IPS-NIHi11 (cell line): Measurements from ENCODE around the gene NRP1.
"Not testable (repeated sequence)": the region's sequence is repeated elsewhere in the genome, so short reads cannot be mapped to it uniquely, and the experiment has no call there.

Experiments used
- DNase-seq: peaks from one replicate; pipeline ENCODE4 v3.0.0; 2012; ENCODE audit warnings: mixed read lengths, low spot score

Gene NRP1

DNA sequence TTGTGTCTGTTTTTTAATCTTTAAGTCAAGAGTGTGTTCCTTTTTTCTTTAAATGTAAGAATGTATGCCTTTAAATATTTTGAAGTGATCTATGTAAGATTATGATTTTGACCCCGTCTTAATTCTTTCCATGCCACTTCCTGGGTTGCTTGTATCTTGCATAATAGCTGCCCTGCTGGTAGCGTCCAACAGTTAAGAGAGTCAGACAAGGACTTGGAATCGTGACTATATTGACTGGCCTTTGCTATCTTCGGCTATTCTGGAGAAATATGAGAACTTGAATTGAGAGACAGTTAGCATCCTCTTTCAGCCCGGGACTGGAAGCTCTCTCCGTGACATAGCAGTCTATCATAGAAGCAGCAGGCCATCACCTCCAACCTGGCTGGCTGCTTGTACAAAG, 13.0 kb downstream of the NRP1 start:
- DNase-seq = no peak

DNA sequence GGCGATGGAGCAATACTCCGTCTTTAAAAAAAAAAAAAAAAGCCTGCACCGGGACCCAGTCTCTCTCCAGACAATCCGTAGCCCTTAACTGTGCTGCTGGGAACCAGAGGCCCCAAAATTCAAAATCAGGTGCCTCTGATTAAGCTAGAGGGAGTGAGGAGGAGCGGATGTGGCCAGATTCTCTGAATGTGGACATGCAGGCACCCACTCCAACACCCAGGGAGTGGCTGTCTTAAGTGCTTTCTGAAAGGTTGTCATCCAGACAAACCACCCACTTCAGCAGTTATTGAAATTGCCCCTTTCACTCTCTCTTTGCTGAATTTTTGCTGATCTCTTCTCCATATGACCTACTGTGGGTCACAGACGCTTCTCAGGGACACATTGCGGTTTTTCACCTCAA, 14.2 kb downstream of the NRP1 start:
- no peak for DNase-seq

DNA sequence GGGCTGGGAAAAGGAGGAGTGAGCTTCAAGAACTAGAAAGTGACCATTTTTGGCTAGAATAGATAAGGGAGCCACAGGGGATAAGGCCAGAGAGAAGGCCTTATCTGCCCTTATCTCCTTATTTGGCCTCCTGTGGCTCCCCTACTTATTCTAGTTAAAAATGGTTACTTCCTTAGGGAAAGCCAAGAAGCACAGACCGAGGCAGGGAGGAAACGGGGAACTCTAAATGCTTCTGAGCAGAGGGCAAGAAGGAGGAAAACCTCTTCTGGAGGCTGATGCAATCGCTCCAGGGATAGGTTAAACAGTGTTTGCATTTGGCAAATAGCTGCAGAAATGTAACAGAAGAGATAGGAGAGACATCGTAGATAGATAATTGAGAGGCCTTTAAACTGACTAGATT, 18.6 kb downstream of the NRP1 start:
- DNase-seq = no peak

DNA sequence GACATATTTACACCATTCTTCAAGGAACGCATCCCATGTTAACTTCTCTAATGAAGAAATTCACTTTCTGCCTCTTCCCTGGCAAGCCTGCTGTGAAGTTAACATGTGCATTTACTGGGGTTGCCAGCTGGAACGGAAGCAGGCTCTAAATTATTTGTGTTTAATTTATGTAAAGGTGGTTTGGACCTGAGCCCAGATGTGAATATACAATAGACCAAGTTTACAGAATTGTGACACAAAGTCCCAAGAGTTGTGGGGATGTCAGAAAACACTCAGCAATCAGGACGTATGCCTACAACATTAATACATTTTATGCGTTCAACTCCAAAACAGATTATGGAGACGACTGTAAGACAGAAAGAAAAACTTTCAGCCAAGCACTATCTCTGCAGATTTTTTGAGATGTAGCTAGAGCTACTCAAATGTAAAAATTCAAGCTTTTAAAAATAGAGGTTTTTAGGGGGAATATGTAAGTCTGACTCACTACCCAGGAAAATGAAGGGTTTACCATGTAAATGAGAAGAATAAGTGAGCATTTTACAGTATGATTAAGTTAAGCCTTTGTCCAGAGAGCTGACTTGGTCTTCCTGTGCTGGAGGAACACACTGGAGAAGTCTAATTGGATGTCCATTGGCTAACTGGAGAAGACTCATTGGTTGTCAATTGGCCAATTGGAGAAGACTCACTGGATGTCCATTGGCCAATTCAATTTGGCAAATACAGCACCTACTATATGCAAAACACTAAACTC, 19.5 kb downstream of the NRP1 start:
- no peak for DNase-seq

DNA sequence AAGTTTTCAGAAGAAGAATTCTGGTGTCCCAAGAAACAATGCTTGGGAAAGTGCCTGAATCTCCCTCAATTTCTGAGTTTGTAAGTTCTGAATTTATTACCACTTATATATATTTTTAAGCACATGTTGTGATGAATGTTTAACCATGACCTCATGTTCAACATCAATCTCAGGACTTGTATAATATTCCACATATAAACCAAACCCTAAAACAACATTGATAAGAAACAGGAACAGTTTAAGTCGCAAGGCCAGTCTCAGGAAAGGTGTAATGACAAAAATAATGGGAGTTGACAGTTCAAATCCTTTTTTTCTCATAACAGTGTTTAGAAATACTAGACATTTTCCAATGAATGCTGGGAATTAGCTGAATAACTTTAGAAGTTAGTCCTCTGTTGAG, 22.8 kb downstream of the NRP1 start:
- no peak for DNase-seq

DNA sequence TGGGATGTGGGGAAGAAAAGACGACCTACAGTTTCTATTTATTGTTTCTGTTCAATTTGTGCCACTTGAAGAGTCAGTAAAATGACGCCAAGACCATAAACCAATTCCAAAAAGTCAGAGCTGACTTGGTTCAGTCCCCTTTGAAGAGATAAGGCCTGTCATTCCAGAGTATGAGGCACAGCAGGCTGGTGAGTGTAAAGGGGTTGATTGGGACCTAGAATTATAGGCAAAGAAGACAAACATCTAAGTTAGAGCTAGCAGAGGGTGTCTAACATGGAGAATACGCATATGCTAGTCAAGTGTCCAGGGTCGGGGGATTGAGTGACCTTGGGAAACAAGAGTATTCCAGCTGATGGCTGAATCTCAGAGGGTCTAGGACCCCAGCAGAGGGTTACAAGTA, 23.6 kb downstream of the NRP1 start:
- no peak for DNase-seq

DNA sequence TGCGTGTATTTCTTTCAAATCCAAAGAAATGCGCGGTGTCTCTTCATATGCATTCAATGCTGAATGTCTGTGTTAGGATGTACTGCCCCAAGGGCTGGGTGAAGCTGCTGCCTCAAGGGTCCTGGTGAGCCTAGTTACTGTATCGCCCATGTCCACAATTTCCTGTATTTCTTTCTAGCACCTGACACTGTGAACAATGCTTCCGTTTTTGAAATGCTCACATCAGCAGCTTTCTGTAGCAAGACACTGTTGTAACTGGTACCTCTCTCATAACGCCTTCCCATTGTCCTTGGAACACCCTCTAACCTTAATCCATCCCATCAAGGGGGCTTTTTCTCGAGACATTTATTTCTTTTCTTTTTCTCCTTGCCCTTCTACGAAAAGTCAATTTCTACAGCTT, 25.1 kb downstream of the NRP1 start:
- DNase-seq = no peak

DNA sequence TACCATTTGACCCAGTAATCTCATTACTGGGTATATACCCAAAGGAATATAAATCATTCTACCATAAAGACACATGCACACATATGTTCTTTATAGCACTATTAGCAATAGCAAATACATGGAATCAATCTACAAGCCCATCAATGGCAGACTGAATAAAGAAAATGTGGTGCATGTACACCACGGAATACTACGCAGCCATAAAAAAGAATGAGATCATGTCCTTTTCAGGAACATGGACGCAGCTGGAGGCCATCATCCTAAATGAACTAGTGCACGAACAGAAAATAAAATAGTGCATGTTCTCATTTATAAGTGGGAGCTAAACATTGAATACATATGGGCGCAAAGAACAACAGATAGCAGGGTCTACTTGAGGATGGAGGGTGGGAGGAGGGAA, 26.6 kb downstream of the NRP1 start:
- DNase-seq = no peak

DNA sequence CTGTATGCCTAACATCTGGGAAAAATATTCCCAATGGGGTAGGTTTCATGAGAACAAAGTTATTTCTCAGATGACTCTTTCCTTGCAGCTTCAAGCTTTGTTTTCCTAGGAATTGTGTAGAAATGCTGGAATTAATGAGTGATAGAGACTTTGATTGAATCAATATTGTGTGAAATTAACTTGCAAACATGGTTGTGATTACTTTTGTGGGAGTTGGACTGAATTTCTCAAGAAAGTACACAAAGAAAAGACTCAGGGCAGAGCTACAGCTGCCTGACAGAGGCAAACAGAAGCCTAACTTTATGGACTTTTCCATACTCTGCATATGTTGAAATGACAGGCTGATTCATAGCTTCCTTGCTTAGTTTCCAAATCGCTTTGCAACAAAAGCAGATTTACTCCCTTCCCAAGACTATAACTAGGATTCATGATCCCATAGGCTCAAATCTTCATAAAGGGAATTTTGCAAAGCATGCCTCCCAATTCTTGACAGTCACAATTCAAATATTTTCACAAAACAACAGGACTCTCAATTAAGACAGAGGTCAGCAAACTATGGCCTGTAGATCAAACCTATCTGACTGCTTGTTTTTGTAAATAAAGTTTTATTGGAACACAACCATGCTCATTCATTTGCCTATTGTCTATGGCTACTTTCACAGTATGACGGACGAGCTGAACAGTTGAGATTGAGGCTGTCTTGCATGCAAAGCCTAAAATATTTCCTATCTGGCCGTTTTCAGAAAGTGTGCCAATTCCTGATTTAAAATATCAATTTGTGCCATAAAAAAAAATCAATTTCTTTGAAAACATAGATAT, 27.6 kb downstream of the NRP1 start:
- DNase-seq = no peak

DNA sequence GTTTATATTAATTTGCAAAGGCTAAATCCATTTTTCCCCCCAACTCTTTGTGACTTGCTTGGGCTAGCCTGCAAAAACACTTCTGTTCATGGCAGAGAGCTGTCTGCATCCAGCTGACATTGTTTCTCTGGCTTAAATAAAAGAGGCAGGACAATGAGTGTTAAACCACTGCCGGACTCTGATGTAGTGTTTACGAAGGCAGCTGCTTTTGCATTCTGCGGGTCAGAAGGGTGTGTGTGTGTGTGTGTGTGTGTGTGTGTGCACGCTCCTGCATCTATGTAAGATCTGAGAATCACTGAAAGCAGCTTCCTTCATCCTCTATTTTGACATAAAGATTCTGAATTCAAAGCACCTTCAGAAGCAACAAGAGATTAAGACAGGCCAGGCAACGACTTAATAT, 28.3 kb downstream of the NRP1 start:
- DNase-seq = no peak

DNA sequence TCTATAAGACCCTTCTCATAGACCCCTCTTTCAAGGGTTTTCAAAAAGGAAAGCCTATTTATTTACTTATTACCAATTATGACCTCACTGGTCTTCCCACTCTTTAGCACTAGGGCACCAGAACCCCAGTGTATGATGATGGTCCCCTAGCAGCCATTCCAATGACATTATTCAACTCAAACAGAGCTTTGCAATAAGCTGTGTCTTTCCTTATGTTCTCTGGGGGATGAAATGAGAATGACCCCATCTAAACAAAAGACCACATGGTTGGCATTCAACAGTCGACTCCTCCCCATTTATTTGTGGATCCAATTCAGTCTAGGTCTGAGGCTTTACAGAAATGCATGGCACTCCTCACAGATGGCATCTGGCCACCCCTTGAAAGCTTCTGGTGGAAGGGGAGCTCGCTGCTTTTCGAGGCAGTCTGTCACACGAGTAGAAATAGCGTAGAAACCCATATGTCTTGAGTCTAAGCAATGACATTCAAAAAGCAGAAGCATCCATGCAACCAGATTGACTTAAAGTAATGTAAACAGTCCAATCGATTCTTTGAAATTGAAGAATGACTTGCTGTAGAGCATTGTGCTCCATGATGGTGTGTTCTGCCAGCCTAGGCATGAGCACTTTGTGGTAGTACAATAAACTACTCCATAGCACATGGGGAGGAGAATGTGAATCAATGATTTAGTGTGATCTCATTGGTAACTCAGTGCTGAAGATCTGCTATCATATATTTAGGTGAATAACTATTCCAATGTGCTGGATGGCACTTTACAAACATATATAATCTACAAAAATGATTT, 29.8 kb downstream of the NRP1 start:
- DNase-seq = no peak

DNA sequence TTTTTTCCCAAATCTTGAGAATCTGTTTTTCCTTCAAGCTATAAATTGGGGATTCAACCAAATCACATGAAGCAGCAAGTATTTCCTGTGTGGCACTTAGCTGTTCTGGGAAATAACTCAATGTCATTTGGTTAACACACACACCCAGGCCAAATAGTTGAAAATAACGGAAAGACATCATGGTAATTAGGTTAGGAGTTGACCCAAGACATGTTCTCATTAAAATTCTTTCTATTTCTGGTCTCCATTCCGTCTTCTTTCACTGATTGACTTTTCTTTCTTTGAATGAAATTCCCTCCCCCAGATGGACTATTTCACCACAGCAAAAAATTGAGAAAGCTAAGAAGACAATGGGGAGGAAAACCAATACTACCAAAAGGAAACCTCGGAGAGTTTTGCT, 30.5 kb downstream of the NRP1 start:
- DNase-seq = no peak

DNA sequence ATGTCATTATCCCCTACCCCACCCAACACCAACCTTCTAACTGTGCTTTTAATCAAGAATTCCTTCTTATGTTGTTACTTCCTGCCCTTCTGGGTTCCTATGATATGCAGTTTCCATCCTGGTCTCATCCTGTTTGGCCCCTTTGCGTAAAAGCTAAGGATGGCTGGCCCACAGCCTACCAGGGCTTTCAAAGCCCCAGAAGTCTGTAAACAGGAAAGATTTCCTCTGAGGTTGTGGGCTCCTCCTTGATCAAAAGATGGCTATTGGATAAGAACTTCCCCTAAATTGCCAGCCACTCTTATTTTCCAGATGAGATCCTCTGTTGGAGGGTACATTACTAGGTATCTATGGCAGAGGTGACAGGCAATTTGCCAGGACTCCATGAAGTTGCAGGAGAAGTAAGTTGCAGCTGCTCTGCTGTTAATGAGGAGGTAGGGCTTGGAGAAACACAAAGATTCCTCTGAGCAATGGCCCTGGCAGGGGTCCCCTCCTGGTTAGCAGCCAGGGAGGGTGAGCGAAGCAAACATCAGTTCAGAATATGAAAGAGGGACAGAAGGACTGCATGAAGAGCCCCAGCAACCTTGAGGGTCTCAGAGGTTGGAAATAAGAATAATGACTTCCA, 32.1 kb downstream of the NRP1 start:
- no peak for DNase-seq

DNA sequence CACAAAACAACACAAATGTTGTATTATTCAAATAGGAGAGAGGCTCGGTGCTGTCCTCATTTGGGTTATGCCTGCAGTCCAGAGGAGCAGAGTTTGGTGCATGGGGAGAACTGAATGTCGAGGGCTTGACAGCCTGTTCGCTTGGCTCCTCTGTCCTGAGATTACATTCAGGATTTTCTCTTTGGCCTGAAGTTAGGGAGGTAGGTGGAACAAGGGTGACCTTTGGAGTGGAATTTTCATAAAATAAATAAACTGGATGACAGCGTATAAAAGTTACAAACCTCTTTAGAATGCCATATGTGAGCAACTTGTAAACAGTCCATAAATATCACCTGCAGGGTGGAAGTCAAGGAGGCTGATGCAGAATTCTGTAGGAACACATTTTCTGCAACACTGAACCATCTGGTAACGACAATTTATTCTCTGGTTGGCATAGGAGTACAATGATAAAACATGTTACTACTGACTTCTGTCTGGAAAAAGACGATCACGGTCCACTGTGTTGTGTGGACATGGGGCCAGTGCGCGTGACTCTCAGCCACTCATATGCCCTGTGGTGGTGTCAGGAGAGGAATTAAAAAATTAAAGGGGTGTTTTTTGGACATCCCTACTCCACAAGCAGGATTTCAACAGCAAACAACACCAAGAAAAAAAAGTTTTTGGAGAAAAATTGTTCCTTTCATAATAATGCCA, 33.2 kb downstream of the NRP1 start:
- no peak for DNase-seq

DNA sequence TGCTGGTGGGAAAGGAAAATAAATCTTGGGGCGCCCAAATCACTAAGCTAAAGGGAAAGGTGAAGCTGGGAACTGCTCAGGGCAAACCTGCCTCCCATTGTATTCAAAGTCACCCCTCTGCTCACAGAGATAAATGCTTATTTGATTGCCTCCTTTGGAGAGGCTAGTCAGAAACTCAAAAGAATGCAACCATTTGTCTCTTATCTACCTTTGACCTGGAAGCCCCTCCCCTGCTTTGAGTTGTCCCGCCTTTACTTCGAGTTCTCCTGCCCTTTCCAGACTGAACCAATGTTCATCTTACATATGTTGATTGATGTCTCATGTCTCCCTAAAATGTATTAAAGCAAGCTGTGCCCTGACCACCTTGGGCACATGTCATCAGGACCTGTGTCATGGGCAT, 33.9 kb downstream of the NRP1 start:
- DNase-seq = not testable (repeated sequence)

DNA sequence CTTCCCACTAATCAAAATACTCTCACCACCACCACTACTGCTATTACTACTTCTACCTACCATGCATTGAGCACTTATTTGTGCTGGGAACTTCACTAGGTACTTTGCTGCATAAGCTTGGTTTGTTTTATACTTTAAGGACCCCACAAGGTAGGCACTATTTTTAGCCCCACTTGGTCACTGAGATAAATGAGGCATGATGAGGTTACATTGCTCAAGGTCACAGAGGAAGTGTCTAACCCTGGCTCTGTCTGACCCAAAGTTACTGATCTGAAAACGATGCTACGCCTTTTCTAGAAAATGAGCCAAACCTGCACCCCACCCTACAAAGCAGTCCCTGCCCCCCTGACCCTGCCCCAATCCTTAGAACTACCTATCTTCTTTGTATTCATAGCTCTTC, 35.6 kb downstream of the NRP1 start:
- DNase-seq = no peak

DNA sequence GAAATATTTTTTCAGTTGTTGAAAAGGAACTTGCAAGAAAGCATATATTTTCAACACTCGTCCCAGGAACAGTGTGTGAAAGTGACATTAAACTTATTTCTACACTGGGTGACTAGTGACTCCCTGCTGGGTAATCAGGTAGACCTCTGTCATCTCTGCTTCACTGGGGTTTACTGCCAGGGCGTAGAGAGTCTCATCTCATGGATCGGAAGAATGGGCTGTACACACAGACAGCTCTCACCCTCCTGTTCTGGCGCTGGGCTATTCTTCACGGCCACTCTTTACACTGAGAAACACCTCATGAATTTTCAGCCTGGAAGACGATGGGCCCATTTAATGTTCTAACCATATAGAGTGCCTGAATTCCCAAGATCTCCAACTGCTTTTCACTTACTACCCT, 36.4 kb downstream of the NRP1 start:
- no peak for DNase-seq

DNA sequence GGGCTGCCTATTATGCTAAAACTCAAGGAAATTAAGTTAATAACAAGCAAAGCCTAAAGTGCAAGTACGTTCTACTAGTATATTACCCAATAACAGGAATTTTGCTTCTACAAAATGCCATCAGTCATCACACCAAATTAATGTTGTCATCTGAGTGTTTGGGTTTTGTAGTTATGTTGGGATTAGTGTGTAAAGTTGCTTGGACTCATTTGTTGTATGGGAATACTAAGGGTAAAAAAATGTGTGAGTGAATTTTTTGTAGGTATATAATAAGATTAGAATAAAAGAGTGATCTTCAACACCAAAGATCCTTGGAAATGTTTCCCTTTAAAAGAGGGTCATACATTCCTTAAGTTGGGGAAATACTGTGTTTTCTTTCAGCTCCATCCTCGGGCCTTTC, 38.6 kb downstream of the NRP1 start:
- DNase-seq = no peak

DNA sequence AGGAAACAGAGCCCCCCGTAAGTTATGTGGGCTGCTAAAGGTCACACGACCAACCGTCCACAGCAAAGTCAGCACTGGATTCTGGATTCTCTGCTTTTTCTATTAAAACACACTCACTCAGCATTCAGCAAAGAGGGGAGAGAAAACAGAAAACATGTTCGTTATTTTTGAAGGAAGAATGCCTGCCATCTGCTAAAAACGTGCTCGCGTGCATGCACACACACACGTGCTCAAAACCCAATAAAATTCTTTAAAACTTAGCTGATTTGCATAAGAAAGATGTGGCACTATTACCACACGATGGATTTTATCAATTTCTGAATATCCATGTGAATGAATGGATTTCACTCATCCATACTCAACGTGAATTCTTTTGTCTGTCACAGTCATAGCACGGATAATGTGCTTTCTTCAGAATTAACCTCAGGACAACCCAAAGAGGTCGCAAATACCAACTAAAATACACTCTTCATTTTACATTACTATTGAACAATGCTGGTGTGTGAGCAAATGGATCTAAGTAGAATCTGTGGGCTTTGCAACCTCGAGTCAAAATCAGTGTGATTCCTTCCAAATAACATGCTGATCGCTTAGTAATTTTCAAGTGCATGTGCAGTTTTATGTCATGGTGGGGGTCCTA, 40.8 kb downstream of the NRP1 start:
- no peak for DNase-seq

DNA sequence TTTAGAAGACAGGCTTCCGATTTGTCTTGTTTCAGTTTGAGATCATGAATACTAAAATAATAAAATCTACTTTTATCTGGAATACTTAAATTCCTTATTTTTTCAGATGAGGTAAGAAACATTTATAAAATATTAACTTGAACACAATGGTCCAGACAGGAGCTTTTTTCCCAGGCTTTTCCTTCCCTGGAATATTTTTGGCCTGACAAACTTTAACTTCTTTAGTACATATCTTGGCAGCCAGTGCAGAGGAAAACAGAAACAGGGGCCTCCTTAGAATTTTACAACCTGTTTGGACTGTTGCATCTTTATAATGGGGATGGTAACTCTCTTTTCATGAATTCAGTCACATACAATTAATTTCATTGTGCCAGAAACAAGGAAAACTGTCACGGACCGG, 41.4 kb downstream of the NRP1 start:
- DNase-seq = no peak

DNA sequence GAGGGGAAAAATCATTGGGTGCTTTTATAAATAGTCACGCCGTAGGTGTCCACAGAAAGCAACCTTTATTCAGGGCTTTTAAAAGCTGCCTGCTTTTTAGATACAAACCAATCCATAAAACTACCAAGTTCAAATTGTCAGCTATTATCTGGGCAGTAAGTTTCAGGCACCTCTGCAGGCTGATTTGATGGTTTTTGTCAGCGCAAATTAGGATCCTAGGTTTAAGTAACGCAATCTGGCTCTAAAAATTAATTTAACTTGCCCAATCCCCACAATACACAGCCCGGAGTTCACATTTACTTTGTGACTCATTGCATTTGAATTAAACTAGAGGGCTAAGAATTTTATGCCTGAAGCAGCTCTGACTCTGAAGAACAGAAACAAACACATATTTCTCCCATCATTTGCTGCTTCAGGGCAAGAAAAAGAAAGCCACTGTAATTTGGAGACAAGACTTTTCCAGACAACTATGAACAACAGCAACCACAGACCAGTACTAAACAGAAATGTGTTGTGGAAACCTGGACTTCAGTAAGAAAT, 43.3 kb downstream of the NRP1 start:
- no peak for DNase-seq
